IPS-18a (cell line): Measurements from ENCODE around the gene SCAMP4.

Source experiments
- H3K27ac ChIP-seq: one replicate; pipeline ENCODE4 v1.5.1; 2013; ENCODE audit warnings: low read length
- H3K27me3 ChIP-seq: one replicate; pipeline ENCODE4 v1.6.1; 2013; ENCODE audit warnings: mild to moderate bottlenecking, low read length; ENCODE audit not compliant: control insufficient read depth, insufficient read depth
- H3K36me3 ChIP-seq: one replicate; pipeline ENCODE4 v1.6.1; 2013; ENCODE audit warnings: low read depth, low read length; ENCODE audit not compliant: control insufficient read depth
- H3K4me1 ChIP-seq: one replicate; pipeline ENCODE4 v1.6.1; 2013; ENCODE audit warnings: low read depth, low read length; ENCODE audit not compliant: control insufficient read depth
- H3K4me3 ChIP-seq: one replicate; pipeline ENCODE4 v1.5.1; 2013; ENCODE audit warnings: low read length
- H3K9ac ChIP-seq: one replicate; pipeline ENCODE4 v1.6.1; 2013; ENCODE audit warnings: mild to moderate bottlenecking, low read length, moderate library complexity
- H3K9me3 ChIP-seq: one replicate; pipeline ENCODE4 v1.6.1; 2013; ENCODE audit warnings: low read depth, low read length; ENCODE audit not compliant: control insufficient read depth

SCAMP4 gene

GRCh38 chr19:1949304-1950101, 44.3 kb downstream of the SCAMP4 start:
- Histone ChIP-seq H3K4me3 (no peak overlapping the region), H3K27ac (no peak overlapping the region), H3K4me1 (no peaks in the 10 kb centered on the region), H3K36me3 (no peaks in the 10 kb centered on the region), H3K9ac (no peak overlapping the region), H3K27me3 (no peaks in the 10 kb centered on the region), H3K9me3 (no peaks in the 10 kb centered on the region)

- Histone ChIP-seq H3K9me3 (no peaks in the 10 kb centered on the region), H3K27ac (no peak overlapping the region), H3K36me3 (no peaks in the 10 kb centered on the region), H3K4me3 (no peak overlapping the region), H3K27me3 (no peaks in the 10 kb centered on the region), H3K4me1 (no peaks in the 10 kb centered on the region), H3K9ac (no peak overlapping the region)
Measured at GRCh38 chr19:1950640-1951039, 45.4 kb downstream of the SCAMP4 start.

GRCh38 chr19:1952635-1953034, 47.4 kb downstream of the SCAMP4 start:
- Histone ChIP-seq H3K9me3 (no peaks in the 10 kb centered on the region), H3K9ac (no peak overlapping the region), H3K27ac (no peak overlapping the region), H3K36me3 (no peaks in the 10 kb centered on the region), H3K27me3 (no peaks in the 10 kb centered on the region), H3K4me3 (no peak overlapping the region), H3K4me1 (no peaks in the 10 kb centered on the region)

- Histone ChIP-seq H3K4me3 (no peak overlapping the region), H3K9me3 (no peaks in the 10 kb centered on the region), H3K9ac (no peak overlapping the region), H3K4me1 (no peaks in the 10 kb centered on the region), H3K36me3 (no peaks in the 10 kb centered on the region), H3K27ac (no peak overlapping the region), H3K27me3 (no peaks in the 10 kb centered on the region)
Measured at GRCh38 chr19:1953037-1953436, 47.8 kb downstream of the SCAMP4 start.

- Histone ChIP-seq H3K27me3 (no peaks in the 10 kb centered on the region), H3K27ac (no peak overlapping the region), H3K4me1 (no peaks in the 10 kb centered on the region), H3K4me3 (no peak overlapping the region), H3K9ac (no peak overlapping the region), H3K9me3 (no peaks in the 10 kb centered on the region), H3K36me3 (no peaks in the 10 kb centered on the region)
Measured at GRCh38 chr19:1953441-1954094, 48.4 kb downstream of the SCAMP4 start.

GRCh38 chr19:1954532-1954933, 49.3 kb downstream of the SCAMP4 start:
- no peak overlapping the region for H3K9ac ChIP-seq
- H3K27ac ChIP-seq: no peak overlapping the region
- H3K36me3 ChIP-seq: no peaks in the 10 kb centered on the region
- no peaks in the 10 kb centered on the region for H3K27me3 ChIP-seq
- no peak overlapping the region for H3K4me3 ChIP-seq
- no peaks in the 10 kb centered on the region for H3K9me3 ChIP-seq
- no peaks in the 10 kb centered on the region for H3K4me1 ChIP-seq

- no peaks in the 10 kb centered on the region for H3K36me3 ChIP-seq
- no peaks in the 10 kb centered on the region for H3K9me3 ChIP-seq
- no peak overlapping the region for H3K27ac ChIP-seq
- H3K27me3 ChIP-seq: no peaks in the 10 kb centered on the region
- H3K9ac ChIP-seq: no peak overlapping the region
- H3K4me1 ChIP-seq: no peaks in the 10 kb centered on the region
- no peak overlapping the region for H3K4me3 ChIP-seq
Measured at GRCh38 chr19:1955171-1956121, 50.2 kb downstream of the SCAMP4 start.

GRCh38 chr19:1956122-1956494, 50.9 kb downstream of the SCAMP4 start:
- H3K4me1 ChIP-seq: no peaks in the 10 kb centered on the region
- no peaks in the 10 kb centered on the region for H3K36me3 ChIP-seq
- H3K9ac ChIP-seq: no peak overlapping the region
- no peak overlapping the region for H3K27ac ChIP-seq
- no peak overlapping the region for H3K4me3 ChIP-seq
- no peaks in the 10 kb centered on the region for H3K9me3 ChIP-seq
- H3K27me3 ChIP-seq: no peaks in the 10 kb centered on the region

GRCh38 chr19:1956868-1957492, 51.8 kb downstream of the SCAMP4 start:
- no peak overlapping the region for H3K9ac ChIP-seq
- no peaks in the 10 kb centered on the region for H3K9me3 ChIP-seq
- H3K4me3 ChIP-seq: no peak overlapping the region
- H3K27me3 ChIP-seq: no peaks in the 10 kb centered on the region
- no peaks in the 10 kb centered on the region for H3K36me3 ChIP-seq
- H3K27ac ChIP-seq: no peak overlapping the region
- H3K4me1 ChIP-seq: no peaks in the 10 kb centered on the region

- Histone ChIP-seq H3K4me3 (no peak overlapping the region), H3K27ac (no peak overlapping the region), H3K36me3 (no peaks in the 10 kb centered on the region), H3K9me3 (no peaks in the 10 kb centered on the region), H3K4me1 (no peaks in the 10 kb centered on the region), H3K27me3 (no peaks in the 10 kb centered on the region), H3K9ac (no peak overlapping the region)
Measured at GRCh38 chr19:1957562-1958248, 52.5 kb downstream of the SCAMP4 start.
